NB4 (cell line): Measurements from ENCODE around the gene SDR39U1.
A peak's percentile ranks its signal among the peaks of the same experiment; 100 is the strongest.

Experiments used
- DNase-seq: peaks from one replicate; pipeline ENCODE4 v3.0.0; 2010; ENCODE audit warnings: low read depth
- H3K4me3 ChIP-seq: one replicate; pipeline ENCODE4 v1.5.1; 2011; ENCODE audit warnings: mild to moderate bottlenecking, low read depth, low read length, moderate library complexity
- MAX ChIP-seq: IDR thresholded peaks from 2 replicates; pipeline ENCODE4 v1.6.1; 2011; ENCODE audit warnings: low read depth, low read length
- MYC ChIP-seq: IDR thresholded peaks from 2 replicates; pipeline ENCODE4 v1.6.1; 2011; ENCODE audit warnings: low read depth, low read length
- POLR2A ChIP-seq: IDR thresholded peaks from 2 replicates; pipeline ENCODE4 v1.6.1; 2011; ENCODE audit warnings: mild to moderate bottlenecking; ENCODE audit not compliant: insufficient read length; ENCODE audit errors: extremely low read depth
- TF ChIP-seq, protein P1 (sequence below): IDR thresholded peaks from one replicate; pipeline ENCODE4 v1.5.1; 2012; ENCODE audit warnings: low read depth, low read length

SDR39U1 gene

GRCh38 chr14:24414077-24414476 lies 28.5 kb downstream of the SDR39U1 start:
- no peak overlapping the region for H3K4me3 ChIP-seq
- DNase-seq, result no peak
- TF ChIP-seq, protein P1, sequence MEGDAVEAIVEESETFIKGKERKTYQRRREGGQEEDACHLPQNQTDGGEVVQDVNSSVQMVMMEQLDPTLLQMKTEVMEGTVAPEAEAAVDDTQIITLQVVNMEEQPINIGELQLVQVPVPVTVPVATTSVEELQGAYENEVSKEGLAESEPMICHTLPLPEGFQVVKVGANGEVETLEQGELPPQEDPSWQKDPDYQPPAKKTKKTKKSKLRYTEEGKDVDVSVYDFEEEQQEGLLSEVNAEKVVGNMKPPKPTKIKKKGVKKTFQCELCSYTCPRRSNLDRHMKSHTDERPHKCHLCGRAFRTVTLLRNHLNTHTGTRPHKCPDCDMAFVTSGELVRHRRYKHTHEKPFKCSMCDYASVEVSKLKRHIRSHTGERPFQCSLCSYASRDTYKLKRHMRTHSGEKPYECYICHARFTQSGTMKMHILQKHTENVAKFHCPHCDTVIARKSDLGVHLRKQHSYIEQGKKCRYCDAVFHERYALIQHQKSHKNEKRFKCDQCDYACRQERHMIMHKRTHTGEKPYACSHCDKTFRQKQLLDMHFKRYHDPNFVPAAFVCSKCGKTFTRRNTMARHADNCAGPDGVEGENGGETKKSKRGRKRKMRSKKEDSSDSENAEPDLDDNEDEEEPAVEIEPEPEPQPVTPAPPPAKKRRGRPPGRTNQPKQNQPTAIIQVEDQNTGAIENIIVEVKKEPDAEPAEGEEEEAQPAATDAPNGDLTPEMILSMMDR, result no peak
- TF ChIP-seq MYC (no peak), POLR2A (no peak), MAX (no peak)

DNA sequence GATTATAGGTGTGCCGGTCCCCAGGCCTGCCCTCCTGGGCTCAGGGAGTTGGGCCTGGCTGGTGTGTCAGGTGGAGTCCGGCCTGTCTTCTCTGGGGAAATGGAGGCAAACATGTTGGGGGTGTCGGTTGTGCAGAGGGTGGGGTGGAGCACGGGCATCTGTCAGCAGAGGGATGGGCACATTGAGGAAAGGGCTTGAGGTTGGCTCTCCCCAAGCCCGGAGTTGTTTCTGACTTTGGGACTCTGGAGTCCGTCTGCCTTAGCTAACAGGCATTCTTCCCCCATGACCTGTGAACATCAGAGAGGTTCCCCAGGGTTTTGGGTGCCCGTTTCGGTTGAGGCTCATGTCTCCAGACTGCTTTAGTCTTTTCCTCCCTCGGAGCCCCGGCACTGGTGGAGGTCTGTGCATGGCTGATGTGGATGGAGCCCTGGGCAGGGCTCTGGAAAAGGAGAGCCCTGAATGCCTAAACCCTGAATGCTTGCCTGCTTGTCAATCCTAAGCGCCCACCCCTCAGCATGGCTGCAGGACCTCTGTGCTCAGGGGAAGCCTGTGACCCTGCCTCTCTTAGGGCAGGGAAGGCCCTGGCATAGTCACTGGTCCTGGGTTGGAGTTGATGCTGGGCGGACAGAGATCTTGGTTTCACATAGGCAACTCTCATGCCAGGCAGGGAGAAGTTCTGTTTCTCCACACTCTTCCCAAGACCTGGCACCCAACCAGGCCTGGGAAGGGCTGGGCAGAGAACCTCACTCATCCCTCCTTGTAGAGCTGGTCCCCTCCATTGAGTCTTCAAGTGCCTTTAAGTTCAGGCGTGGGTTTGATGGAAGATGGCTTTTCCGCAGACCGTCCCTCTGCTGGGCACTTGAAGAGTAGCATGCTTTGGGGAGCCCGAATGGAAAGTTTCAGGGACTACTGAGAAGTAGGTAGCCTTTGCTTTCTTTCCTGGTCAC lies 30.9 kb downstream of the SDR39U1 start:
- peak; percentile 66 for DNase-seq
- no peak overlapping the region for H3K4me3 ChIP-seq
- no peak; the same call in 1 of the 2 replicates for TF ChIP-seq MYC
- TF ChIP-seq MAX, result peak; percentile 73
- TF ChIP-seq, protein P1, result peak; percentile 85
- TF ChIP-seq POLR2A, result no peak

DNA sequence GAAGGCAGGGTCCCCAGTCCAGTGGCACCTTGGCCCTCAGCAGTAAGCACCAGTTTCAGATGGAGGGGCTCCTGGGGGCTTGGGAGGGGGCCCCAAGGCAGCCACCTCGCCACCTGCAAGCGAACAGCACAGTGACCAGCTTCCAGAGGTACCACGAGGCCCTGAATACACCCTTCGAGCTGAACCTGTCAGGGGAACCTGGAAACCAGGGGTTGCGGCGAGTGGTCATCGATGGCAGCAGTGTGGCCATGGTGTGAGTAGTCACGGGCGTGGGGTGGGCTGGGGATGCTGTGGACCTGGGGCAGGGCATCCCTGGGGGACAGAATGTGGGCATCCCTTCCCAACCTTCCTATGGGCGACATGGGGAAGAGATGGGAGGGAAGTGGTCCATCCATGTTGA lies 32.6 kb downstream of the SDR39U1 start:
- no peak for DNase-seq
- TF ChIP-seq, protein P1, result no peak
- no peak for TF ChIP-seq MYC
- TF ChIP-seq MAX, result no peak
- TF ChIP-seq POLR2A, result no peak
- no peak overlapping the region for H3K4me3 ChIP-seq

- TF ChIP-seq, protein P1, result no peak
- TF ChIP-seq MYC (no peak), POLR2A (no peak), MAX (no peak)
- no peak for DNase-seq
Observed at GRCh38 chr14:24409192-24409591, 33.4 kb downstream of the SDR39U1 start.

GRCh38 chr14:24408764-24409163 lies 33.8 kb downstream of the SDR39U1 start:
- TF ChIP-seq, protein P1, result no peak
- TF ChIP-seq MAX (no peak), POLR2A (no peak), MYC (no peak)

More at GRCh38 chr14:24409192-24409591, 33.4 kb downstream of the SDR39U1 start:
- no peak overlapping the region for H3K4me3 ChIP-seq

More at GRCh38 chr14:24408764-24409163, 33.8 kb downstream of the SDR39U1 start:
- DNase-seq, result no peak
- no peak overlapping the region for H3K4me3 ChIP-seq
